HG02938 (cell line): ENCODE data around the gene SARDH.
"Not testable (repeated sequence)": the region's sequence is repeated elsewhere in the genome, so short reads cannot be mapped to it uniquely, and the experiment has no call there.

Experiments used
- ATAC-seq: cut with Tn5 transposase; IDR thresholded peaks from one replicate; pipeline ENCODE4 v1.9.1; 2021; ENCODE audit warnings: mild to moderate bottlenecking, moderate library complexity; ENCODE audit not compliant: unreplicated experiment

Gene SARDH

GRCh38 chr9:133687856-133688761, 50.0 kb downstream of the SARDH start:
- ATAC-seq, result no peak

DNA sequence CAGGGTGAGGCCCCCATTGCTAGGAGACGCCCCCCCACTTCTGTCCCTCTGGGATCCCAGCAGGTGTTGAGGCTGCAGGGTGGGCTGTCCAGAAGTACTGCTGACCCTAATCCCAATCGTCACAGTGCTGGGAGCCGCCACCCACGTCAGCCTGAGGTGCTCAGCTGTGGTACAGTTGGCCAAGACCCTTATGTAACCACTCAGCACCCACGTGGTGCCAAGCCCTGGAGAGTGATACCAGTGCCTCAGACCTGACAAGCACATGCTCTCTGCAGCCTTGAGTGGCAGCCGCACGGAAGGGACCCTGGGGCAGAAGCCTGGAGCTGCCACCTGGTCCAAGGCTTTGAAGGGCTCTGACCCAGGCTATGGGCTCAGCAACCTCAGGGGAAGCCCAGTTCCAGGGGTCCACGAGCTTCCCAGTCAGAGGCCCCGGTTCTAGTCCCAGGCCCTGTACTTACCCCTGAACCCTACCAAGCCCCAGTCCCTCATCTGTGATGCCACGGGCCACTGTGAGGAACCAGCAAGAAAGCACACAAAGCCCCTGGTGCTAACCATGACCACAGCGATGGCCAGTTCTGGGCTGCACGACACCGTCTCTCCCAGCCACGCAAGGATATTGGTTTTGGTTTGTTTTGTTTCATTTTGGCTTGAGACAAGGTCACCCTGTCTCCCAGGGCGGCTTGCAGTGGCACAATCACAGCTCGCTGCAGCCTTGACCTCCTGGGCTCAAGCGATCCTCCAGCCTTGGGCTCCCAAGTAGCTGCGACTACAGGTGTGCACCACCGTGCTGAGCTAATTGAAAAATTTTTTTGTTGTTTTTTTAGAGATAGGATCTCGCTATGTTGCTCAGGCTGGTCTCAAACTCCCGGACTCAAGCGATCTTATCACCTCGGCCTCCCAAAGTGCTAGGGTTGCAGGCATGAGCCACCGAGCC, 51.2 kb downstream of the SARDH start:
- ATAC-seq, result no peak

GRCh38 chr9:133685653-133686609, 52.2 kb downstream of the SARDH start:
- no peak for ATAC-seq

DNA sequence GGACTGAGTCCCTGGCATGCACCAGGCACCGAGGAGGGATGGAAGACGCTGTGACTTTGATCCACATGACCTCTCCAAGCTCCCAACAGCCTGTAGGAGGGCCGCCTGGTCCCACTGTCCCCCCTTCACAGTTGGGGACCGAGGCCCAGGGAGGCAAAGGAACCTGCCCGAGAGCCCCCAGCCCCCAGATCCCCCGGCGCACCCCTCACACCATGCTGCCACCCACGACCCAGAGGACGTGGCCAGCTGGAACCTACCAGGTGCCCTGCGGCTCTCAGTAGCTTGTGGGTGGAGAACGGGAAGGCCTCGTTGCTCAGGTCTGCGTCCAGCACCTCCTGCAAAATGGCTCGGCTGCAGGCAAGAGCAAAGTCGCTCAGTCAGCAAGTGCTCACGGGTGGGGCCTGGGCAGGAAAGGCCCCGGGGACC, 53.2 kb downstream of the SARDH start:
- ATAC-seq, result no peak

GRCh38 chr9:133684121-133684935, 53.8 kb downstream of the SARDH start:
- no peak for ATAC-seq

GRCh38 chr9:133683586-133684120, 54.5 kb downstream of the SARDH start:
- ATAC-seq, result no peak

- ATAC-seq, result no peak
Measured at GRCh38 chr9:133682818-133683585, 55.1 kb downstream of the SARDH start.

- no peak for ATAC-seq
Measured at GRCh38 chr9:133681658-133682306, 56.4 kb downstream of the SARDH start.

DNA sequence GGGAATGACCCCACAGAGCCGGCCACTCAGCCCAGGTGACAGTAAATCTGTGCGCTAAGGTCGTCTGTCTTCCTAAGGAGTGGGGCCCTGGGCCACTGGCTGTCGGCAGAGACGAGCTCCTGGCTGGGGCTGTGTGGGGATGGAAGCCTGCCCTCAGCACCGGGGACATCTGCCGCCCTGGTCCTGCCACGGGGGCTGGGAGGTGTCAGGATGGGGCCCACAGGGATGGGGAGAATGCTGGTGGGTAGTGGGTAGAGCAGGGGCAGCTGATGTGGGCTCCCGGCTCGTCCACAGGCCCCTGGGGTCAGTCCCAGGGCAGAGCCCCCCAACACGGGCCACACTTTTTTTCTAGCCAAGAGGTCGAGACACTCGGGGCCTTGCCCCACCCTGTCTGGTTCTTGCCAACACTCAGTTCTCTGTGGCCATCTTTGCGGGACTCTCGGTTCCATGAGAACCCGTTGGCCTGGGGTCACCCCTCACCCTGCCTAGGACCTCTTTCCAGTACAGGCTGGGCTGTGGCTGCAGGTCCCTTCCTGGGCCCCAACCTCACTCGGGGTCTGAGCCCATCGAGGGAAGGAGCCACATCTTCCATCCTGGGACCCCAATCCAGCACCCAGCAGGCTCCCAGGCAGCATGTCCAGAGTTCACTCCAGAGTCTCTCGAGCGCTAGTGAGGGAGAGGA, 57.0 kb downstream of the SARDH start:
- ATAC-seq, result no peak

DNA sequence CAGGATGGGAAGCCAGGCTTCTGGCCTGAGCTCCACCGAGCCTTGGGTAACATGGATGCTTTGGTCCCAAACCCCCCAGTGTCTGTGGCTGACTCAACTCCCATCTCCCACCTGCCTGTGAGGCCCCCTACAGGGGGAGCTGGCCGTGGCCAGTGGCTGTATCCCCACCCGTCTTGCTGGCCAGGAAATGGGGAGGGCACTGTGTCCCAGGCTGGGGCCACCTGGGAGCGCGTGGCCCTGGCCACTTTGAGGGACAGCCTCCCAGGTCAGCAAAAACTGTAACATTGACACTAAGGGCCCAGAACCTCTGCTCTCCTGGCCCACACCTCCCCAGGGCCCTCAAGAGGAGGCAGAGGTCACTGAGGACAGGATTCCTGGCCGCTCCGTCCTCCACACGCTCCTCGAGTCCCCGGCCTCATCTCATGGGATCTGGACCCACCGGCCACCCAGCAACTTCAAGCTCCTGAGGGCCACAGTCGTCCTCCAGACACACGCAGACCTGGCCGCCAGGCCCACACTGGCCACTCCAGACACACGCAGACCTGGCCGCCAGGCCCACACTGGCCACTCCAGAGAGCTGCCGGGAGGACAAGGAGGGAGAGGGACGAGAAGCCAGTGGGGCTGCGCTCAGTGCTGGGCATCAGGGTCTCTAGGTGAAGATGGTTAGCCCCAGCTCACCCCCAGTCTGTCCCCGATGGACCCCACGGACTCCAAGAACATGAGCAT, 57.7 kb downstream of the SARDH start:
- ATAC-seq, result no peak

- ATAC-seq, result no peak
Measured at GRCh38 chr9:133679466-133680061, 58.6 kb downstream of the SARDH start.

- no peak for ATAC-seq
Measured at GRCh38 chr9:133679056-133679455, 59.1 kb downstream of the SARDH start.

DNA sequence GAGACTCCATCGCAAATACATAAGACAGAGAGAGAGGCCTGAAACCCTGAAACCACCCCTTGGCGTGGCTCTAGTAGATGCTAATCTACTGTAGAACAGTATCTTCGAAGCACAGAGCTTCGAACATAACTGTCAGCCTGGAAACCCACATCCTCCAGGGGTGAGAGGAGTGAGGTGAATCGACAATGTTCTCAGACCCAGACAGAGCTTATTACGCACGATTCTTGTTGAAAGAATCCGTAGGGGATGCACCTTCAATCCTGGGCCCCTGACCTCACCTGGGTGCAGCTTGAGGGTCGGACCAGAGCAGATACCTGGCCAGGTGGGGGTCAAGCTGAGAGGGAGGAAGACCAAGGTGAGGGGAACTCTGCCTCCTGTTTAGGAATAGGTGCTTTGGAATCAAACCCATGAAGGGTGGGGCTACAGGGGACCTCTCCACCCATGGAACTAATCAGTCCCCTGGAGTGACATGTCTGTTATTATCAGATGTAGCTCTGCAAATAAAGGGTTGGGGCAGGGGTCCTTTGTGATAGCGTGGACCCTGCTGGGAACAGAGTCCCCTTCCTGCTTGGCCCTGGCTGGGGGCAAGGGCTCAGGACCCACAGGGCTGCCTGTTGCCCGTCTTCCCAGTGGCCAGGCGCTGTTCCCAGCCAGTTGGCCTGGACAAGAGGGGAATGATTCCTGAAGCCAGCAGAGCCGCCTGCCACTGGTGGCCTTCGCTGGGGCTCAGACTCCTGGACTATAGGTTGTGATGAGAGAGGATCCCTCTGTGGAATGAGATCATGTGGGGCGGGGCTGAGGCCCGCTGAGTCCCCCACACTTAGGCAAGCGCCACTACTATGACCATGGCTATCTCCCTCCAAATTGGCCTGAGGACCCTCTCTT, 60.8 kb downstream of the SARDH start:
- ATAC-seq, result no peak

DNA sequence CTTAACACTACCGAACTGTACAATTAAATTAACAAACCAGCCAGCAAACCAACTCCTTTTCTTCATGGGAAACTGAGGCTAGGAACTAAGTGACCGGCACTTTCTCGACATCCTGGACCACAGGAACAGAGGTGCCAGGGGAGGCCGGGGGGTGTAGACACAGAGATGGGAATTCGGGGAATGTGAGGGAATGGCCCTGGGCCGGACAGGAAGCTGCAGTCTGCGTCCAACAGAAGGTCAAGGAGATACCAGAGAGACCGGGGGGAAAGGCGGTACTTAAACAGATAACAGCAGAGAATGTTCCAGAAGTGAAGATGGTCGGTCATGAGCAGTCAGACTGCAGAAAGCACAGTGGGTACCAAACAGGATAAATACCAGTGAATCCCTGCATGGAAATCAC, 61.7 kb downstream of the SARDH start:
- no peak for ATAC-seq

DNA sequence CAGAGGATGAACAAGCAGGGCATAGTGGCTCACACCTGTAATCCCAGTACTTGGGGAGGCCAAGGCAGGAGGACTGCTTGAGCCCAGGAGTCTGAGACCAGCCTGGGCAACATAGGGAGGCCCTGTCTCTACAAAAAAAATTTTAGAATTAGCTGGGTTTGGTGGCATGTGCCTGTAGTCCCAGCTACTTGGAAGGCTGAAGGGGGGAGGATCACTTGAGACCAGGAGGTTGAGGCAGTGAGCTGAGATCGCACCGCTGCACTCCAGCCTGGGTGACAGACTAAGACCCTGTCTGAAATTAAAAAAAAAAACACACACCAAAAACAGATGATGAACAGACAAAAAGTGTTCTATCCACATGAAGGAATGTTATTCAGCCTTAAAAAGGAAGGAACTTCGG, 62.4 kb downstream of the SARDH start:
- not testable (repeated sequence) for ATAC-seq

GRCh38 chr9:133674091-133674490, 64.1 kb downstream of the SARDH start:
- no peak for ATAC-seq
